Nucleus accumbens (tissue), 56 donors: Measurements from ENCODE around the gene NUDT22.

Source experiments
- DNase-seq, 56 donors: peaks; one replicate each; lab custom pipeline; 2025; lab: John Stamatoyannopoulos, UW

The NUDT22 gene

GRCh38 chr11:64226507-64227051 lies 505 bp downstream of the NUDT22 start:
- DNase-seq, result peak in 8 of 56 donors; percentile 21 to 61 (median 42)

DNA sequence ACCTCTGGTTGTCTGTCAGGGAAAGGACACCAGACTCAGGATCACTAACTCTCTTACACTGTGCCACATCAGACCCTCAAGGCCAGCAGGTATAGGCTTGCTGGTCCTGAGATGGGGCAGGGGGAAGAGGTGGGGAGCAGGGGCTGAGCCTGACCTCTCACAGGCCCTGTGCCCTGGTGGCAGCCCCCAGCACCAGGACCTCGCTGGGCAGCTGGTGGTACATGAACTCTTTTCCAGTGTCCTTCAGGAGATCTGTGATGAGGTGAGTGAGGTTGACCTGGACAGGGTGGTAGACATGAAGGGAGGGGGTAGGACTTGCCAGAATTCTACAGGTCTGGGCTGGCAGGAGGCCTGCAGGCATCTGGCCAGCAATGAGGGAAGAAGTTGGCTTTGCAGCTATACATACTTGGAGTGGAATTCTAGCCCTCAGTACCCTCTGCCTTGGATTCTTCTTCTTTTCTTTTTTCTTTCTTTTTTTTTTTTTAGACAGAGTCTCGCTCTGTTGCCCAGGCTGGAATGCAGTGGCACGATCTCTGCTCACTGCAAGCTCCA lies 1.4 kb downstream of the NUDT22 start:
- no peak for DNase-seq

- no peak for DNase-seq
Observed at GRCh38 chr11:64229090-64229743, 3.1 kb downstream of the NUDT22 start.

- DNase-seq, result no peak
Observed at GRCh38 chr11:64229744-64230170, 3.7 kb downstream of the NUDT22 start.

DNA sequence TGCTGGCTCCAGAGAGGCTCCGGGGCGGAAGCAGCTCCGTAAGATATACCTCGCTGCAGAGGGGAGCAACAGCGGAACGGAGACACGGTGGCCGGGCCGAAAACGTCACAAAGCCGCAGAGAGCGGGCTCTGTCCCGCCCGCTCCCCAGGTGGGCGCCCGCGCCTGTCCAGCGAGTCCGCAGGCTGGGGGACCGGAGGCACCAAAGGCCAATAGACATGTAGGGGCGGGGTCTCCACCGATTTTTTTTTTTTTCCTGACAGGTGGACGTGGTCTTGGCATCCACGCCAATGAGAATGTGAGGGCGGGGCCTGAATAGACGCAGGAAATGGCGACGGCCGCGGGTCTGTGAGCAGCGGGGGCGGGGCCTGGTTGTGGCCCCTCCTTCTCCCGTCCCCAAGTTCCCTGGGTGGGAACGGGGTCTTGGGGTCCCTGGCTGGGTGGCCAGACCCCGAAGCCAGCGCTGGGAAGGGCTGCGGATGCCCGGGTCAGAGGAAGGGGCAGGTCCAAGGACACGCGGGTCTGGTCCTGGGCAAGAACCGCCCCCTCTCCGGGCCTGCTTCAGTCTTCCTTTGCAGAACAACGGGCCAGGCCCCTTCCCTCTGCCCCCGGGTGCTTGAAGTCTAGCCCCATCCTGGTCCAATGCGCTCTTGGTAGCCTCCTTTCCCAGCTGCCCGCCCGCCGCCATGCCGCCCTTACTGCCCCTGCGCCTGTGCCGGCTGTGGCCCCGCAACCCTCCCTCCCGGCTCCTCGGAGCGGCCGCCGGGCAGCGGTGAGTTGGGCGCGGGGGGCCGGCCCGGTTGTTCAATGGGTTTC lies 4.3 kb downstream of the NUDT22 start, which contains the start of gene DNAJC4:
Gene DNAJC4, plus strand, starts transcription at position 378 of the 814 bp plus-strand sequence. Its CDS starts 307 bp downstream, at position 685.
- DNase-seq, result peak in 55 of 56 donors; percentile 49 to 95 (median 82)

DNA sequence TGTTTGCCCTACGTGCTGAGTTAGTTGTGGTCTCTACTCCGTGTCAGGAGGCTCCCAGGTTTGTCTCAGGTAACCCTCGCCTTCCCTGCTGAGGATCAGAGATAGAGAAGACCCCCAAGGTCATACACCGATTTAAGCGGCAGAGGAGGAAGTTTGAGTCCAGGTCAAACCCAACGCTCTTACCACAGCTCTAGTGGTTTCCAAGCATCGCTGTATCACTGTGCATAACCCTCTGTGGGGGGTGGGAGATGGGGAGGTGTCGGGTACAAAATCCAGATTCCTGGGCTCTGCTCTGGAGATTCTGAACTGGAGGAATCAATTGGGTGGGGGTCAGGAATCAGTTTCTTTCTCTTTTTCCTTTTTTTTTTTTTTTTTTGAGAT lies 4.9 kb downstream of the NUDT22 start:
- DNase-seq, result no peak

DNA sequence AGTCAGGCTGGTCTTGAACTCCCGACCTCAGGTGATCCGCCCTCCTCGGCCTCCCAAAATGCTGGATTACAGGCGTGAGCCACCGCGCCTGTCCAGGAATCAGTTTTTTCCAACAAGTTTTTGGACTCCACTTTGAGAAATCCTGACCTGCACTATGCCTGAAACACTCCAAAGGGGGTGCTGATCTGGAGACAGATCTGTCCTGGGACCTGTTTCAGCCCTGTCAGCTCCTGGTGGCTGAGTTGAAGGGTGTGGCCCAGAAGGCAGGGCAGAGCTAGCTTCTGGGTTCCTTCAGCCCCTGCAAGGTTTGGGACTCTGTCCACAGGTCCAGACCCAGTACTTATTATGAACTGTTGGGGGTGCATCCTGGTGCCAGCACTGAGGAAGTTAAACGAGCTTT lies 5.5 kb downstream of the NUDT22 start:
- no peak for DNase-seq

DNA sequence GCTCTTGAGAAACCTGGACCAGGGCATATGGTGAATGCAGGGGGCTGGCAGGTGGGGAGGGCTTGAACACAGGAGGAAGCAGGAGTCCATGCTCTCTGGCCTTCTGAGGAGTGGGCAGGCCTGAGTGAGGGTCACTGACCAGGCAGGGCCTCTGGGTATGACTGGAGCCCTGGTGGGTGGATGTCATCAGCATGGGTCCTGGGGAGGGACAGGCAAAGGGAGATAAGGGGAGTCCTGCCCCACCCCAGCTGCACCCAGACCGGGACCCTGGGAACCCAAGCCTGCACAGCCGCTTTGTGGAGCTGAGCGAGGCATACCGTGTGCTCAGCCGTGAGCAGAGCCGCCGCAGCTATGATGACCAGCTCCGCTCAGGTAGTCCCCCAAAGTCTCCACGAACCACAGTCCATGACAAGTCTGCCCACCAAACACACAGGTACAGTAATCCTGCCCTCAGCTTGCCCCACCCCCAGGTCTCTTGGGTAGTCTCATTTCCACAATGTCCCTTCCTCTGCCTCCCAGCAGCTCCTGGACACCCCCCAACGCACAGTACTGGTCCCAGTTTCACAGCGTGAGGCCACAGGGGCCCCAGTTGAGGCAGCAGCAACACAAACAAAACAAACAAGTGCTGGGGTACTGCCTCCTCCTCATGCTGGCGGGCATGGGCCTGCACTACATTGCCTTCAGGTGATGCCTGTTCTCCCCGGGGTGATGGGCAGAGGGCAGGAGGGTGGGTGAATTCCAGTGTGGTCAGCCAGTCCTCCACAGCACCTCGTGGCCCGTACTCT lies 6.3 kb downstream of the NUDT22 start:
- no peak for DNase-seq

GRCh38 chr11:64232967-64233315 lies 6.9 kb downstream of the NUDT22 start:
- no peak for DNase-seq

DNA sequence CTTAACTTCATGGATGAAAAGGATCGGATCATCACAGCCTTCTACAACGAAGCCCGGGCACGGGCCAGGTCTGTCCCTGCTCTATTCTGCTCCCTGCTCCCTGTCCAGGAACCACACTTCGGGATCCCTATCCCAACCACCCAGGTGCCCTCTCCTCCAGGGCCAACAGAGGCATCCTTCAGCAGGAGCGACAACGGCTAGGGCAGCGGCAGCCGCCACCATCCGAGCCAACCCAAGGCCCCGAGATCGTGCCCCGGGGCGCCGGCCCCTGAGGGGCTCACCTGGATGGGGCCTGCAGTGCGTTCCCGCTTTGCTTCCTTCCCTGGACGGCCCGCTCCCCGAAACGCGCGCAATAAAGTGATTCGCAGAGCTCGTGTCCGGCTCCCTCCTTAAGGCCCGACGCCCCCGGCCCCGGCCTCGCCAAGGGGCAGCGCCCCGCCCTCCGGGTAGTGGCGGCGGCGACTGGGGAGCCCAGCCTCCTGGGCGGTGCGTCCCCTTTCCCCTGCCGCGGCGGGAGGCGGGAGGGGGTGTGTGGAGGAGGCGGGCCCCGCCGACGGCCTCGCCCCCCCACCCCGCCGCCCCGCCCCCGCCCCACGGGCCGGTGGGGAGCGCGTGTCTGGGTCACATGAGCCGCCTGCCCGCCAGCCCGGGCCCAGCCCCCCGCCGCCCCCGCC lies 8.0 kb downstream of the NUDT22 start, which contains the start of gene VEGFB:
Gene VEGFB, plus strand, starts transcription at position 672 of the 674 bp plus-strand sequence. CDS start 250 bp downstream, outside the sequence.
- DNase-seq, result peak in 43 of 56 donors; percentile 17 to 81 (median 48)

DNA sequence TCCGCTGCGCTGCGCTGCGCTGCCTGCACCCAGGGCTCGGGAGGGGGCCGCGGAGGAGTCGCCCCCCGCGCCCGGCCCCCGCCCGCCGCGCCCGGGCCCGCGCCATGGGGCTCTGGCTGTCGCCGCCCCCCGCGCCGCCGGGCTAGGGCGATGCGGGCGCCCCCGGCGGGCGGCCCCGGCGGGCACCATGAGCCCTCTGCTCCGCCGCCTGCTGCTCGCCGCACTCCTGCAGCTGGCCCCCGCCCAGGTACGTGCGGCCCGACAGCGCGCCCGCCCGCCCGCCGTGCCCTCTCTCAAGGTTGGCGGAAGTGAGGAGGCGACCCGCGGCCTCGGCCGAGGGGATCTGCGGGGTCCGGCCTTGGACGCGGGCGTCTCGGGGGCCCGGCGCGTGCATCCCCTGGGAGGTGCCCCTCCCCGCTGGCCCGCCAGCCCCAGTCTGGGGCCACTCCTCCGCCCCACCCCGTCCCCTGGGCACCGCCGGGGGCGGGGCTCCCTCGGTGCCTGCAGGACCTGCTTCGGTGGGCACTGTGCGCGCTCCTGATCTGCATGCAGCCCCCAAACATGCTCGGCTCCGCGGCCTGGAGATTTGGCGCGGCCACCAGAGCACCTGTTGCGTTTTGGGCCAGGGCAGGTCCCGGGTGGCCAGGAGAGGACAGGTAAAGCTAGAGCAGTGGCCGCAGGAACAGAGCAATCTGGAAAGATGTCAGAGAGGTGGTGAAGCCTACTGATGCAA lies 8.7 kb downstream of the NUDT22 start:
- DNase-seq, result peak in 3 of 56 donors; percentile 13 to 63 (median 49)

DNA sequence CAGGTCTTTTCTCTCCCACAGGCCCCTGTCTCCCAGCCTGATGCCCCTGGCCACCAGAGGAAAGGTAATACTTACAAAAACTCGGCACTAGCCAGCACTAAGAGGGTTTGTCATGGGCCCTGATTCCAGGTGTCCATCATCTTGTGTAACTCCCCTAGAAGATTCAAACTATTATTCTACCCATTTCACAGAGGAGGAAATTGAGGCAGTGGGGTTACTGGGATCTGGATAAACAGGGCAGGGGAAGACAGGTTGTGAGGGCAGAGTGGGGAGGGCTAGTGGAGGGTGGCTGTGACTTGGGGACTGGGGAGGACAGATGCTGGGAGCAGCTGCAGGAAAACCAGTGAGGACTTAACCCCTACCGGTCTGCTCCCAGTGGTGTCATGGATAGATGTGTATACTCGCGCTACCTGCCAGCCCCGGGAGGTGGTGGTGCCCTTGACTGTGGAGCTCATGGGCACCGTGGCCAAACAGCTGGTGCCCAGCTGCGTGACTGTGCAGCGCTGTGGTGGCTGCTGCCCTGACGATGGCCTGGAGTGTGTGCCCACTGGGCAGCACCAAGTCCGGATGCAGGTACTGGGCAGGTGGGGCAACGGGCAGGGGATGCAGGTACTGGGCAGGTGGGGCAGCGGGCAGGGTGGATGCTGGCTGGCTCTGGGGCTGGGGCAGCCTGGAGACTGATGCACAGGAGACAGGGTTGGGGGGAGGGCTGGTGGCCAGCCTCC lies 9.5 kb downstream of the NUDT22 start:
- no peak for DNase-seq

DNA sequence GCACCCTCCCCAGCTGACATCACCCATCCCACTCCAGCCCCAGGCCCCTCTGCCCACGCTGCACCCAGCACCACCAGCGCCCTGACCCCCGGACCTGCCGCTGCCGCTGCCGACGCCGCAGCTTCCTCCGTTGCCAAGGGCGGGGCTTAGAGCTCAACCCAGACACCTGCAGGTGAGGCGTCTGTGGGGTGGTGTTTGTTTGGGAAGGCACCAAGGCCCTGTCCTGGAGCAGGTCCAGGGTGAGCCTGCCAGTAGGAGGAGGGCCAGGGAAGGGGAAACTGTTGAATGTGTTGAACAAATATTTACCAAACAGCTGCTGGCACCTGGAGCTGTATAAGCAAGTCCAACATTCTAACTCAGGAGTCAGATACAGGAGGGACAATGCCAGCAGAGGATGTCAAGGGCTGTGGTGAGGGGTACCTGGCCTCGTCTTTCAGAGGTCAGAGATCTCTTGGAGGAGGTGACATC lies 11.4 kb downstream of the NUDT22 start:
- no peak for DNase-seq

DNA sequence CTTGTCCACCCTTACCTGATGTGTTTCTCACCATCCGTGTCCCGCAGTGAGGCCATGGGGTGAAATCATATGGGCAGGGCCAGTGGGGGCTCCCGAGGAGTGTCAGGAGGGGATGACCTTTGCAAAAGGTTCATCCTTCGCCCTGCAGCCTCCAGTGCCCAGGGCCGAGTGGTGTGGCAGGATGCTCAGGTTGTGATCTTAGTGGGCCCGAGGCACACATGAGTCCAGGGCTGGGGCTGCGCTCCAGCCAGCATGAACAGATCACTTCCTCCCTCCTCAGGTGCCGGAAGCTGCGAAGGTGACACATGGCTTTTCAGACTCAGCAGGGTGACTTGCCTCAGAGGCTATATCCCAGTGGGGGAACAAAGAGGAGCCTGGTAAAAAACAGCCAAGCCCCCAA lies 12.0 kb downstream of the NUDT22 start:
- DNase-seq, result no peak

GRCh38 chr11:64238999-64239398 lies 12.9 kb downstream of the NUDT22 start:
- no peak for DNase-seq

- peak in 9 of 56 donors; percentile 32 to 57 (median 48) for DNase-seq
Observed at GRCh38 chr11:64239662-64240434, 13.8 kb downstream of the NUDT22 start.
